Measurements from ENCODE around the gene DYSF. TPM values are rescaled to one million over a fixed set of nuclear protein-coding genes. Genes with fewer than 3 reads are reported as not detected.

The DYSF gene
- total and polyA plus RNA-seq, 2 donors (not counting 1 experiment from before 2014, with no cell fraction given), result 0.17 to 0.43 TPM

DNA sequence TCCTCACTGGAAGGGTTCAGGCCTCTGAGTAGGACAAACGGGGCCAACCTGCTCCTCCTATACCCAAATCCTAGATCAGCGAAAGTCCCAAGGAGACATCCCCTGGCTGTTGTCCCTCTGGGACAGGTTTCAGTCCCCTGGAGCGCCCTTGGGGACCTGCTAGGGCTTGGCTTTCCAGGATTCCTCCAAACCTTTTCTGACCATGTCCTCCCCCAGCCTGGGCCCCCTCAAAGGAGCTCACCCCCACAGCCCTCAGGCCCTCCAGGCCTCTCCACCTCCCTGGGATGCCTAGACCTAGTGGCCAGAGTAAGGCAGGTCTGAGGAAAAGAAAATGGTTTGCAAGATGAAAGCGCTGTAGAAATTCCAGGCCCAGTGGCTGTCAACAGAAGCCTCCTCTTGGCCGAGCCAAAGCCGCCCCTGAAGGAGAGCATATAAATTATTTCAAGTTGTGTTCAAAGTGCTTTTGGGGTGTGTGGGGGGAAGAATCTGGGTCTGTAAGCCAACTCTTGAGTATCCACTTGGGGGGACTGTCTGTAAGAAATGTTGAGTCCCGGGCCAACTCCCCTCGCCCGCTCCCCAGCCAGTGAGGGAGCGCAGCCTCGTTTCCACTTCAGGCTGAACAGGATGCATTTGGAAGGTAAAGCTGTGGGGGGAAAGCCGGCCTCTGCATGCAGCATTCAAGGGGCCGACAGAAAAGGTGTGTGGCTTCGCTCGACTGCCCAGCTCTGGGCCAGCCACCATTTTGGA is 158.6 kb downstream of the DYSF start:
- no peak overlapping the region for H3K4me3 Mint-ChIP-seq
- H3K4me2 ChIP-seq (replicated peaks; ENCODE audit: low read depth, low read length, poor library complexity, severe bottlenecking), result no peak overlapping the region
- POLR2A ChIA-PET, result no interaction called here
- no peak overlapping the region for H3K27ac Mint-ChIP-seq
- H2AFZ ChIP-seq (ENCODE audit: insufficient read depth, low read depth, low read length, poor library complexity, severe bottlenecking), result no peak overlapping the region
- no peaks in the 10 kb centered on the region for H3K4me1 Mint-ChIP-seq
- H3K36me3 ChIP-seq (replicated peaks in 1 of 2; ENCODE audit: control extremely low read depth in 1 of 2, control insufficient read depth in 1 of 2, extremely low read depth in 1 of 2, insufficient read depth in 2 of 2, low read length in 1 of 2), result no peaks in the 10 kb centered on the region
- H3K9ac ChIP-seq (ENCODE audit: low read length), result no peak overlapping the region
- H3K9me3 ChIP-seq (ENCODE audit: control extremely low read depth in 1 of 3, control insufficient read depth in 2 of 3, insufficient read depth in 1 of 3, low read length in 2 of 3), result no peaks in the 10 kb centered on the region
- 93% methylated on average over 15 of the region's 15 CpGs for WGBS (ENCODE audit: insufficient coverage)
- no peaks in the 10 kb centered on the region for H4K20me1 ChIP-seq (ENCODE audit: control insufficient read depth, insufficient read depth, low read length, poor library complexity, severe bottlenecking)
- ATAC-seq (ENCODE audit: low read depth) (no peak), DNase-seq (no peak)
- H3K9me3 Mint-ChIP-seq (ENCODE audit: insufficient read depth), result no peaks in the 10 kb centered on the region
- H3K4me1 ChIP-seq (ENCODE audit: control insufficient read depth in 2 of 2, insufficient read depth in 2 of 2, low read length in 2 of 2), result no peaks in the 10 kb centered on the region
- CTCF ChIA-PET, result no interaction called here
- H3K27ac ChIP-seq (ENCODE audit: low read length in 2 of 2), result no peak overlapping the region
- intact Hi-C loops (cut with micrococcal nuclease), result no loop called here
- no peaks in the 10 kb centered on the region for H3K79me2 ChIP-seq (ENCODE audit: control insufficient read depth, insufficient read depth, low read length)
- peaks cover 8% of the 10 kb centered on the region for H3K27me3 Mint-ChIP-seq
- H3K27me3 ChIP-seq (replicated peaks in 1 of 4; ENCODE audit: control extremely low read depth in 1 of 4, control insufficient read depth in 3 of 4, insufficient read depth in 4 of 4, low read length in 3 of 4), result peaks cover 0 to 6% (median 0%) of the 10 kb centered on the region in 4 experiments
- no peak overlapping the region for H3K4me3 ChIP-seq (ENCODE audit: control extremely low read depth in 1 of 5, extremely low read depth in 1 of 5, insufficient read depth in 1 of 5, low read depth in 2 of 5, low read length in 4 of 5)
- TF ChIP-seq EZH2 (IDR thresholded peaks at IDR 0.05; ENCODE audit: borderline replicate concordance, insufficient read depth, low read depth, low read length, poor library complexity, severe bottlenecking), result no peak
- TF ChIP-seq, protein P1, sequence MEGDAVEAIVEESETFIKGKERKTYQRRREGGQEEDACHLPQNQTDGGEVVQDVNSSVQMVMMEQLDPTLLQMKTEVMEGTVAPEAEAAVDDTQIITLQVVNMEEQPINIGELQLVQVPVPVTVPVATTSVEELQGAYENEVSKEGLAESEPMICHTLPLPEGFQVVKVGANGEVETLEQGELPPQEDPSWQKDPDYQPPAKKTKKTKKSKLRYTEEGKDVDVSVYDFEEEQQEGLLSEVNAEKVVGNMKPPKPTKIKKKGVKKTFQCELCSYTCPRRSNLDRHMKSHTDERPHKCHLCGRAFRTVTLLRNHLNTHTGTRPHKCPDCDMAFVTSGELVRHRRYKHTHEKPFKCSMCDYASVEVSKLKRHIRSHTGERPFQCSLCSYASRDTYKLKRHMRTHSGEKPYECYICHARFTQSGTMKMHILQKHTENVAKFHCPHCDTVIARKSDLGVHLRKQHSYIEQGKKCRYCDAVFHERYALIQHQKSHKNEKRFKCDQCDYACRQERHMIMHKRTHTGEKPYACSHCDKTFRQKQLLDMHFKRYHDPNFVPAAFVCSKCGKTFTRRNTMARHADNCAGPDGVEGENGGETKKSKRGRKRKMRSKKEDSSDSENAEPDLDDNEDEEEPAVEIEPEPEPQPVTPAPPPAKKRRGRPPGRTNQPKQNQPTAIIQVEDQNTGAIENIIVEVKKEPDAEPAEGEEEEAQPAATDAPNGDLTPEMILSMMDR (IDR thresholded peaks at IDR 0.05), result no peak

GRCh38 chr2:71612581-71613402 is 159.4 kb downstream of the DYSF start:
- ChIA-PET POLR2A (no interaction called here), CTCF (no interaction called here)
- no peaks in the 10 kb centered on the region for H4K20me1 ChIP-seq (ENCODE audit: control insufficient read depth, insufficient read depth, low read length, poor library complexity, severe bottlenecking)
- Mint-ChIP-seq H3K4me3 (no peak overlapping the region), H3K27me3 (peaks cover 8% of the 10 kb centered on the region), H3K4me1 (no peaks in the 10 kb centered on the region), H3K9me3 (ENCODE audit: insufficient read depth) (no peaks in the 10 kb centered on the region), H3K27ac (no peak overlapping the region)
- peaks cover 0 to 6% (median 0%) of the 10 kb centered on the region in 4 experiments for H3K27me3 ChIP-seq (replicated peaks in 1 of 4; ENCODE audit: control extremely low read depth in 1 of 4, control insufficient read depth in 3 of 4, insufficient read depth in 4 of 4, low read length in 3 of 4)
- 89% methylated on average over 14 of the region's 17 CpGs for WGBS (ENCODE audit: insufficient coverage)
- no peaks in the 10 kb centered on the region for H3K4me1 ChIP-seq (ENCODE audit: control insufficient read depth in 2 of 2, insufficient read depth in 2 of 2, low read length in 2 of 2)
- H3K9me3 ChIP-seq (ENCODE audit: control extremely low read depth in 1 of 3, control insufficient read depth in 2 of 3, insufficient read depth in 1 of 3, low read length in 2 of 3), result no peaks in the 10 kb centered on the region
- intact Hi-C loops (cut with micrococcal nuclease), result no loop called here
- no peak overlapping the region for H2AFZ ChIP-seq (ENCODE audit: insufficient read depth, low read depth, low read length, poor library complexity, severe bottlenecking)
- no peak overlapping the region for H3K4me2 ChIP-seq (replicated peaks; ENCODE audit: low read depth, low read length, poor library complexity, severe bottlenecking)
- ATAC-seq (ENCODE audit: low read depth) (no peak), DNase-seq (no peak)
- H3K9ac ChIP-seq (ENCODE audit: low read length), result no peak overlapping the region
- H3K27ac ChIP-seq (ENCODE audit: low read length in 2 of 2), result no peak overlapping the region
- H3K79me2 ChIP-seq (ENCODE audit: control insufficient read depth, insufficient read depth, low read length), result no peaks in the 10 kb centered on the region
- no peaks in the 10 kb centered on the region for H3K36me3 ChIP-seq (replicated peaks in 1 of 2; ENCODE audit: control extremely low read depth in 1 of 2, control insufficient read depth in 1 of 2, extremely low read depth in 1 of 2, insufficient read depth in 2 of 2, low read length in 1 of 2)
- no peak for TF ChIP-seq EZH2 (IDR thresholded peaks at IDR 0.05; ENCODE audit: borderline replicate concordance, insufficient read depth, low read depth, low read length, poor library complexity, severe bottlenecking)
- TF ChIP-seq, protein P1 (IDR thresholded peaks at IDR 0.05), result no peak
- no peak overlapping the region for H3K4me3 ChIP-seq (ENCODE audit: control extremely low read depth in 1 of 5, extremely low read depth in 1 of 5, insufficient read depth in 1 of 5, low read depth in 2 of 5, low read length in 4 of 5)

All from B cell (primary cell).